Endothelial cell of umbilical vein (primary cell): ENCODE data around the gene PRKAR1B. TPM values are rescaled to one million over a fixed set of nuclear protein-coding genes. Genes with fewer than 3 reads are reported as not detected.
A peak's percentile ranks its signal among the peaks of the same experiment; 100 is the strongest.

Experiments used
- BruUV-seq: library from RNA; stranded (reverse); fragments of 400-500 nt; replicated peaks from 2 replicates; lab custom pipeline; 2021; lab: Mats Ljungman, UMichigan
- CTCF ChIA-PET: fragments of 300-600, 350-600 bp; sonication (Branson Sonifier 250); formaldehyde crosslinking; loops from one replicate; lab custom pipeline; 2021; ENCODE audit warnings: antibody characterized with exemption, inconsistent platforms; lab: Charles Lee
- POLR2A ChIA-PET: fragments of 300-600, 350-600 bp; sonication (Branson Sonifier 250); formaldehyde crosslinking; loops from one replicate; lab custom pipeline; 2021; ENCODE audit warnings: antibody characterized with exemption, inconsistent platforms; lab: Charles Lee
- DNase-seq: peaks from one replicate; pipeline ENCODE4 v3.0.0-alpha.2; 2011; ENCODE audit warnings: low read depth, low spot score
- FAIRE-seq: peaks from 2 replicates; lab custom pipeline; 2011; peaks lifted over from hg19 to GRCh38; lab: Jason Lieb, UNC
- H2AFZ ChIP-seq: 2 replicates; pipeline ENCODE4 v1.6.0; 2012; ENCODE audit warnings: low read depth, low read length, control low read depth, inconsistent platforms
- H3K27ac ChIP-seq: 2 replicates; pipeline ENCODE4 v1.5.1; 2011; ENCODE audit warnings: low read depth, mild to moderate bottlenecking, control low read depth, low read length, moderate library complexity; ENCODE audit not compliant: insufficient read depth
- H3K27me3 ChIP-seq, 2 experiments: 2 replicates each; pipeline versions ENCODE4 v1.6.0 to v1.6.1; 2011; ENCODE audit warnings: low read length in 2 of 2, mixed read lengths in 1 of 2; ENCODE audit not compliant: control insufficient read depth in 2 of 2, insufficient read depth in 2 of 2
- H3K36me3 ChIP-seq, 2 experiments: 2 replicates in 1 of 2; 3 replicates in 1 of 2; pipeline ENCODE4 v1.5.1; 2011; ENCODE audit warnings: low read length in 2 of 2, mild to moderate bottlenecking in 1 of 2, moderate library complexity in 1 of 2; ENCODE audit not compliant: control insufficient read depth in 2 of 2, insufficient read depth in 2 of 2; ENCODE audit errors: extremely low read depth in 1 of 2
- H3K4me1 ChIP-seq: 3 replicates; pipeline ENCODE4 v1.5.1; 2011; ENCODE audit warnings: mild to moderate bottlenecking, low read length; ENCODE audit not compliant: control insufficient read depth, insufficient read depth; ENCODE audit errors: extremely low read depth
- H3K4me2 ChIP-seq: 2 replicates; pipeline ENCODE4 v1.6.1; 2011; ENCODE audit warnings: low read length, control low read depth, mixed read lengths; ENCODE audit not compliant: insufficient read depth
- H3K4me3 ChIP-seq, 3 experiments: fragments of 200-600 bp in 1 of 3; sonication (generic), shearing (Covaris generic) in 1 of 3; replicated peaks in 1 of 3; 2 replicates each; pipeline ENCODE4 v1.5.1; 2011 to 2016; ENCODE audit warnings: control low read depth in 3 of 3, low read length in 3 of 3, mild to moderate bottlenecking in 2 of 3, inconsistent platforms in 1 of 3, low read depth in 1 of 3, moderate library complexity in 1 of 3; ENCODE audit not compliant: insufficient read depth in 1 of 3
- H3K79me2 ChIP-seq: 2 replicates; pipeline ENCODE4 v1.6.0; 2012; ENCODE audit warnings: low read length, inconsistent platforms; ENCODE audit not compliant: control insufficient read depth, insufficient read depth
- H3K9ac ChIP-seq: replicated peaks from 2 replicates; pipeline ENCODE3; 2011; ENCODE audit warnings: low read length, control low read depth; ENCODE audit not compliant: insufficient read depth; ENCODE audit errors: extremely low read depth
- H3K9me1 ChIP-seq: replicated peaks from 3 replicates; pipeline ENCODE4 v1.6.0; 2011; ENCODE audit warnings: mild to moderate bottlenecking, low read length; ENCODE audit not compliant: control insufficient read depth, insufficient read depth; ENCODE audit errors: extremely low read depth
- H3K9me3 ChIP-seq: replicated peaks from 2 replicates; pipeline ENCODE4 v1.5.1; 2012; ENCODE audit warnings: low read length, inconsistent platforms; ENCODE audit not compliant: control insufficient read depth, insufficient read depth
- H4K20me1 ChIP-seq: replicated peaks from 2 replicates; pipeline ENCODE3; 2011; ENCODE audit warnings: mild to moderate bottlenecking, low read length; ENCODE audit not compliant: control insufficient read depth, insufficient read depth; ENCODE audit errors: extremely low read depth
- CTCF ChIP-seq, 2 donors: IDR thresholded peaks; 1 replicate in 1 of 2; 2 replicates in 1 of 2; pipeline ENCODE4 v1.5.1; 2011; ENCODE audit warnings: low read length in 2 of 2, mild to moderate bottlenecking in 2 of 2, moderate library complexity in 2 of 2, control low read depth in 1 of 2, inconsistent platforms in 1 of 2, low read depth in 1 of 2; ENCODE audit not compliant: insufficient read depth in 1 of 2; ENCODE audit errors: extremely low read depth in 1 of 2
- EZH2 ChIP-seq: IDR thresholded peaks from 2 replicates; pipeline ENCODE4 v1.6.1; 2012; ENCODE audit warnings: borderline replicate concordance, low read depth, mild to moderate bottlenecking, moderate library complexity, low read length, inconsistent platforms; ENCODE audit not compliant: severe bottlenecking
- FOS ChIP-seq: IDR thresholded peaks from 2 replicates; pipeline ENCODE4 v1.6.1; 2011; ENCODE audit warnings: mild to moderate bottlenecking, low read length, moderate library complexity, borderline replicate concordance; ENCODE audit not compliant: insufficient read depth
- GATA2 ChIP-seq: IDR thresholded peaks from 2 replicates; pipeline ENCODE4 v1.7.0; 2011; ENCODE audit warnings: low read depth, mild to moderate bottlenecking, moderate library complexity, mixed read lengths, low read length; ENCODE audit not compliant: insufficient read length, insufficient read depth
- JUN ChIP-seq: IDR thresholded peaks from 2 replicates; pipeline ENCODE4 v1.6.1; 2011; ENCODE audit warnings: borderline replicate concordance, low read depth; ENCODE audit not compliant: insufficient read length, insufficient read depth
- MAX ChIP-seq: IDR thresholded peaks from 2 replicates; pipeline ENCODE4 v1.6.1; 2011; ENCODE audit not compliant: insufficient read depth, insufficient read length
- MYC ChIP-seq: IDR thresholded peaks from one replicate; pipeline ENCODE4 v1.6.1; 2011; ENCODE audit warnings: mild to moderate bottlenecking, low read depth, low read length
- POLR2A ChIP-seq: IDR thresholded peaks from 2 replicates; pipeline ENCODE4 v1.6.1; 2012; ENCODE audit warnings: low read depth, mild to moderate bottlenecking, control low read depth, low read length
- POLR2AphosphoS5 ChIP-seq: IDR thresholded peaks from 2 replicates; pipeline ENCODE4 v1.6.1; 2012; ENCODE audit warnings: low read depth, mild to moderate bottlenecking, control low read depth, low read length, moderate library complexity; ENCODE audit not compliant: insufficient read depth
- dilution Hi-C: fragments of 300-500 bp; cut with MboI; formaldehyde crosslinking; loops from one replicate; pipeline ENCODE4 v1.15.0; 2019; ENCODE audit warnings: low sequenced_read_pairs; ENCODE audit not compliant: extremely low pct_ligation_motif_present
- intact Hi-C: fragments of 100-400 bp; cut with micrococcal nuclease; formaldehyde crosslinking; loops from one replicate; pipeline ENCODE4 v1.10.0; 2022
- polyA plus RNA-seq, 4 experiments: library from polyadenylated mRNA; depleted of rRNA in 3 of 4; stranded (reverse) in 3 of 4; unstranded in 1 of 4; fragments of >200 nt; gene quantifications; 2 replicates each; pipeline versions ENCODE4 v1.2.1 to v1.2.3, GENCODE V29; 2011 to 2012; ENCODE audit warnings: missing spikeins in 1 of 4
- total RNA-seq: library from RNA; stranded (reverse); gene quantifications from 2 replicates; pipeline ENCODE4 v1.2.3, GENCODE V29; 2021

Gene PRKAR1B
- total and polyA plus RNA-seq, 2 donors (not counting 3 experiments of a cell fraction or from before 2014, with no cell fraction given) = 15.4 to 29.2 TPM

GRCh38 chr7:698515-699475, 28.3 kb downstream of the PRKAR1B start:
- no peak overlapping the region for H3K4me3 ChIP-seq
- DNase-seq = peak; percentile 53
- ChIA-PET CTCF (interaction anchor here (1.0 to 1.6 kb wide), 2 partner anchors 13 to 365 kb away, joined by 3 to 4 read pairs; no protein-coding TSS in a partner anchor), POLR2A (no interaction called here)
- no peaks in the 10 kb centered on the region for H3K27me3 ChIP-seq
- H3K27ac ChIP-seq = no peak overlapping the region
- H4K20me1 ChIP-seq = no peaks in the 10 kb centered on the region
- H3K9me1 ChIP-seq = no peaks in the 10 kb centered on the region
- dilution Hi-C loops = no loop called here
- FAIRE-seq = peak; percentile 73
- H3K9ac ChIP-seq = no peak overlapping the region
- TF ChIP-seq POLR2A (no peak), POLR2AphosphoS5 (peak; percentile 44), EZH2 (no peak), MAX (no peak)
- intact Hi-C loops = no loop called here
- BruUV-seq = no TSS peak
- no peak overlapping the region for H3K4me2 ChIP-seq
- no peaks in the 10 kb centered on the region for H3K9me3 ChIP-seq
- peaks cover 13% of the 10 kb centered on the region for H3K4me1 ChIP-seq
- peak overlapping the region; percentile 3 for H2AFZ ChIP-seq
- no peaks in the 10 kb centered on the region for H3K79me2 ChIP-seq
- no peaks in the 10 kb centered on the region for H3K36me3 ChIP-seq

DNA sequence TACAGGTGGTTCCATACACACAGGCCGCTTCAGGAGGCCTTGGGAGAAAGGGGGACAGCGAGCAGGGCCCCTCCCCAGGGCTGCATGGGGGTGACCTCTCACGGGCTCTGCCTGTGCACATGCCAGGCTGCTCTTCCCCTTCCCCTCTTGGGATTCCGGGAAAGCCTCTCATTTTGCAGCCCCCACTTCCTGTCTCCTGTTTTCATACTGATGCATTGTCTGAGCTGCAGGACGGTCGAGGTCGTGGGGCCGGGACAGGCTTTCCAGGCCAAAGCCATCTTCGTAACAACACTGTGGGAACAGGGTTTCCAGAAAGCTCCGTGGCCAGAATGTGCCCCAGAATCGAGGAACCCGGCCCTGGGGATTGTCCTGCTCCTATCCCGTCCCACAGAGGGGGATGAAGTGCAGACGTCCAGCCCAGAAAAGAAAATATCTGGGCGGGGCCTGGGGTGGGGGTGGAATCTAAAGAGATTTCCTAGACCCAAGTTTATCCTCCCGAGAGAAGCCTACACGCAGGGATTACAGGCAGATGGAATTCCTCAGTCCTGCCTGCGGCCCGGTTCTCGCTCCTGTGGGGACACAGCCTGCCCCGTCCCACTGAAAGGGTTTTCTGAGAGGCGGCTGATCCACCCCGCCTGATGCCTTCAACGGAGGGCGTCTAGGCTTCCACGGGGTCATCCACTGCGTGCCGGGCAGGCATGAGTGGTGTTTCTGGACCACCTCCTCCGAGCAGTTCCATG, 30.1 kb downstream of the PRKAR1B start:
- peak overlapping the region; percentile 21 for H2AFZ ChIP-seq
- no peaks in the 10 kb centered on the region for H3K27me3 ChIP-seq
- H3K4me1 ChIP-seq = peaks cover 13% of the 10 kb centered on the region
- no peaks in the 10 kb centered on the region for H4K20me1 ChIP-seq
- no peak overlapping the region for H3K4me2 ChIP-seq
- intact Hi-C loops (no loop called here), dilution Hi-C loops (no loop called here)
- H3K36me3 ChIP-seq = no peaks in the 10 kb centered on the region
- H3K9me3 ChIP-seq = no peaks in the 10 kb centered on the region
- TF ChIP-seq POLR2A = no peak
- TF ChIP-seq EZH2 = no peak
- no peak for TF ChIP-seq GATA2
- TF ChIP-seq CTCF (IDR thresholded peaks at IDR 0.05; ENCODE audit: extremely low read depth in 1 of 2, insufficient read depth in 1 of 2, low read depth in 1 of 2, low read length in 2 of 2) = no peak
- TF ChIP-seq MYC = no peak
- no peak for TF ChIP-seq FOS
- no peak for TF ChIP-seq JUN
- TF ChIP-seq MAX = no peak
- no peak for TF ChIP-seq POLR2AphosphoS5
- peak; percentile 55 for DNase-seq
- POLR2A ChIA-PET = no interaction called here
- H3K9ac ChIP-seq = no peak overlapping the region
- H3K27ac ChIP-seq = peak overlapping the region; percentile 33
- no peak overlapping the region for H3K4me3 ChIP-seq
- H3K79me2 ChIP-seq = no peaks in the 10 kb centered on the region
- CTCF ChIA-PET = no interaction called here
- no peaks in the 10 kb centered on the region for H3K9me1 ChIP-seq
- peak; percentile 72 for FAIRE-seq
- no TSS peak for BruUV-seq
